KOPT-K1 (cell line): Measurements from ENCODE around the gene NFKBIL1.
"Not testable (repeated sequence)": the region's sequence is repeated elsewhere in the genome, so short reads cannot be mapped to it uniquely, and the experiment has no call there.

Experiments used
- H3K27ac ChIP-seq: fragments of 200-600 bp; sonication (generic); 2 replicates; pipeline ENCODE4 v1.5.1; 2016; ENCODE audit warnings: antibody characterized with exemption, mild to moderate bottlenecking, low read depth, low read length; ENCODE audit not compliant: poor library complexity, severe bottlenecking
- H3K36me3 ChIP-seq: fragments of 200-600 bp; sonication (generic); 2 replicates; pipeline ENCODE4 v1.5.1; 2017; ENCODE audit warnings: antibody characterized with exemption, mild to moderate bottlenecking, low read length, moderate library complexity; ENCODE audit not compliant: insufficient read depth
- H3K9me3 ChIP-seq: fragments of 200-600 bp; sonication (generic); 2 replicates; pipeline ENCODE4 v1.5.1; 2017; ENCODE audit warnings: antibody characterized with exemption, low read length, mild to moderate bottlenecking; ENCODE audit not compliant: insufficient read depth, poor library complexity, severe bottlenecking

The NFKBIL1 gene

GRCh38 chr6:31546958-31547726 is at the start of gene NFKBIL1:
Gene NFKBIL1, plus strand, starts transcription at chr6:31547608. Its CDS starts 87 bp downstream, at chr6:31547695.
- Histone ChIP-seq H3K36me3 (peaks cover 26% of the 10 kb centered on the region), H3K27ac (peak within 1 kb of the TSS; percentile 68), H3K9me3 (no peaks in the 10 kb centered on the region)

- Histone ChIP-seq H3K9me3 (no peaks in the 10 kb centered on the region), H3K36me3 (0 out of 2 replicates have a peak, but pooled peaks cover 6% of the 10 kb centered on the region), H3K27ac (no peak overlapping the region)
Observed at GRCh38 chr6:31498748-31499147, 48.7 kb upstream of the NFKBIL1 start.

- not testable (repeated sequence) for H3K36me3 ChIP-seq, H3K27ac ChIP-seq, H3K9me3 ChIP-seq
Observed at GRCh38 chr6:31499648-31500047, 47.8 kb upstream of the NFKBIL1 start.

- Histone ChIP-seq H3K36me3 (peaks cover 31% of the 10 kb centered on the region), H3K27ac (no peak overlapping the region), H3K9me3 (no peaks in the 10 kb centered on the region)
Observed at GRCh38 chr6:31502586-31502985, 44.8 kb upstream of the NFKBIL1 start.

- H3K9me3 ChIP-seq, H3K27ac ChIP-seq: not testable (repeated sequence)
- peaks cover 70% of the 10 kb centered on the region for H3K36me3 ChIP-seq
Observed at GRCh38 chr6:31509036-31509435, 38.4 kb upstream of the NFKBIL1 start.

GRCh38 chr6:31510007-31510406 is 37.4 kb upstream of the NFKBIL1 start:
- Histone ChIP-seq H3K27ac (no peak overlapping the region), H3K36me3 (peaks cover 70% of the 10 kb centered on the region), H3K9me3 (no peaks in the 10 kb centered on the region)

- Histone ChIP-seq H3K36me3 (peaks cover 34% of the 10 kb centered on the region), H3K27ac (no peak overlapping the region), H3K9me3 (no peaks in the 10 kb centered on the region)
Observed at GRCh38 chr6:31513456-31514165, 33.8 kb upstream of the NFKBIL1 start.

GRCh38 chr6:31521835-31522234 is 25.6 kb upstream of the NFKBIL1 start:
- Histone ChIP-seq H3K9me3 (no peaks in the 10 kb centered on the region), H3K36me3 (no peaks in the 10 kb centered on the region), H3K27ac (no peak overlapping the region)

GRCh38 chr6:31525553-31525931 is 21.9 kb upstream of the NFKBIL1 start:
- no peaks in the 10 kb centered on the region for H3K9me3 ChIP-seq
- no peak overlapping the region for H3K27ac ChIP-seq

GRCh38 chr6:31525932-31526591 is 21.3 kb upstream of the NFKBIL1 start:
- Histone ChIP-seq H3K27ac (no peak overlapping the region), H3K36me3 (peaks cover 28% of the 10 kb centered on the region), H3K9me3 (no peaks in the 10 kb centered on the region)

More at GRCh38 chr6:31525553-31525931, 21.9 kb upstream of the NFKBIL1 start:
- peaks cover 23% of the 10 kb centered on the region for H3K36me3 ChIP-seq

- Histone ChIP-seq H3K9me3 (no peaks in the 10 kb centered on the region), H3K27ac (no peak overlapping the region), H3K36me3 (peaks cover 51% of the 10 kb centered on the region)
Observed at GRCh38 chr6:31528307-31528777, 19.1 kb upstream of the NFKBIL1 start.

GRCh38 chr6:31528821-31529328 is 18.5 kb upstream of the NFKBIL1 start, which contains the start of gene MCCD1:
Gene MCCD1, plus strand, starts transcription at chr6:31528962. Its CDS starts 53 bp downstream, at chr6:31529015.
- no peaks in the 10 kb centered on the region for H3K9me3 ChIP-seq
- no peak within 1 kb of the TSS for H3K27ac ChIP-seq
- H3K36me3 ChIP-seq: peaks cover 57% of the 10 kb centered on the region

- no peaks in the 10 kb centered on the region for H3K9me3 ChIP-seq
- H3K27ac ChIP-seq: no peak overlapping the region
- peaks cover 63% of the 10 kb centered on the region for H3K36me3 ChIP-seq
Observed at GRCh38 chr6:31529329-31530150, 17.9 kb upstream of the NFKBIL1 start.

GRCh38 chr6:31530659-31531058 is 16.7 kb upstream of the NFKBIL1 start:
- no peak overlapping the region for H3K27ac ChIP-seq
- no peaks in the 10 kb centered on the region for H3K9me3 ChIP-seq
- H3K36me3 ChIP-seq: peaks cover 74% of the 10 kb centered on the region
